SK-N-SH treated with all-trans-retinoic acid at 6 μM for 48 hours (cell line): Measurements from ENCODE around the gene DOK5.

Source experiments
- ARNTL ChIP-seq: fragments of 450-650 bp; formaldehyde crosslinking; IDR thresholded peaks from 2 replicates; pipeline ENCODE4 v1.5.0; 2020; ENCODE audit warnings: low read depth, mild to moderate bottlenecking, moderate library complexity, borderline replicate concordance
- BACH2 ChIP-seq: fragments of 250-450 bp; sonication (Bioruptor Pico); IDR thresholded peaks from 2 replicates; pipeline ENCODE4 v1.9.0; 2021; ENCODE audit warnings: mild to moderate bottlenecking, borderline replicate concordance
- CREB5 ChIP-seq: fragments of 250-450 bp; sonication (Bioruptor Pico); IDR thresholded peaks from 2 replicates; pipeline ENCODE4 v1.5.1; 2020; ENCODE audit warnings: low read depth, mild to moderate bottlenecking, moderate library complexity
- ESRRG ChIP-seq: fragments of 250-450 bp; sonication (Bioruptor Pico); IDR thresholded peaks from 2 replicates; pipeline ENCODE4 v1.6.1; 2021; ENCODE audit warnings: mild to moderate bottlenecking
- ISL1 ChIP-seq: fragments of 250-450 bp; sonication (Bioruptor Pico); IDR thresholded peaks from 2 replicates; pipeline ENCODE4 v2.1.2; 2022; ENCODE audit warnings: mild to moderate bottlenecking, moderate library complexity
- OSR1 ChIP-seq: fragments of 250-450 bp; sonication (Bioruptor Pico); IDR thresholded peaks from 2 replicates; pipeline ENCODE4 v1.8.0; 2022; ENCODE audit warnings: moderate library complexity, mild to moderate bottlenecking, inconsistent platforms
- PATZ1 ChIP-seq: fragments of 250-450 bp; sonication (Bioruptor Pico); IDR thresholded peaks from 2 replicates; pipeline ENCODE4 v1.8.0; 2020; ENCODE audit warnings: mild to moderate bottlenecking, moderate library complexity, borderline replicate concordance
- POU6F1 ChIP-seq: fragments of 250-450 bp; sonication (Bioruptor Pico); IDR thresholded peaks from 2 replicates; pipeline ENCODE4 v1.8.0; 2021; ENCODE audit warnings: low read depth, mild to moderate bottlenecking, moderate library complexity, borderline replicate concordance
- PPARA ChIP-seq: fragments of 250-450 bp; sonication (Bioruptor Pico); IDR thresholded peaks from 2 replicates; pipeline ENCODE4 v1.5.0; 2020; ENCODE audit warnings: mild to moderate bottlenecking, borderline replicate concordance
- RARB ChIP-seq: fragments of 250-450 bp; sonication (Bioruptor Pico); IDR thresholded peaks from 2 replicates; pipeline ENCODE4 v1.8.0; 2021; ENCODE audit warnings: mild to moderate bottlenecking, moderate library complexity
- TCF4 ChIP-seq: fragments of 250-450 bp; sonication (Bioruptor Pico); IDR thresholded peaks from 2 replicates; pipeline ENCODE4 v1.8.0; 2021; ENCODE audit warnings: mild to moderate bottlenecking, moderate library complexity, borderline replicate concordance
- TOX ChIP-seq: fragments of 250-450 bp; sonication (Bioruptor Pico); IDR thresholded peaks from 2 replicates; pipeline ENCODE4 v1.8.0; 2021; ENCODE audit warnings: mild to moderate bottlenecking, moderate library complexity, borderline replicate concordance
- ZFP30 ChIP-seq: fragments of 450-650 bp; formaldehyde crosslinking; IDR thresholded peaks from 2 replicates; pipeline ENCODE4 v1.5.0; 2022; ENCODE audit warnings: mild to moderate bottlenecking, moderate library complexity
- ZNF565 ChIP-seq: fragments of 450-650 bp; formaldehyde crosslinking; conservative IDR thresholded peaks from 2 replicates; pipeline ENCODE4 v1.5.0; 2020; ENCODE audit warnings: low read depth, mild to moderate bottlenecking, moderate library complexity

- TF ChIP-seq ZNF565 (CRISPR knock-in tag) (no peak), PATZ1 (CRISPR knock-in tag) (no peak), RARB (no peak), TCF4 (CRISPR knock-in tag) (no peak), PPARA (CRISPR knock-in tag) (no peak), POU6F1 (CRISPR knock-in tag) (no peak), ESRRG (CRISPR knock-in tag) (no peak), CREB5 (CRISPR knock-in tag) (no peak), BACH2 (no peak), ZFP30 (no peak), ISL1 (CRISPR knock-in tag) (no peak), TOX (CRISPR knock-in tag) (no peak), ARNTL (CRISPR knock-in tag) (no peak), OSR1 (CRISPR knock-in tag) (no peak)
Observed at GRCh38 chr20:54650052-54650719, 174.8 kb downstream of the DOK5 start.
